K562 (cell line): ENCODE measurements around the gene KASH5. TPM values are rescaled to one million over a fixed set of nuclear protein-coding genes. Genes with fewer than 3 reads are reported as not detected.

ENCODE experiments used
- ADNP ChIP-seq: fragments of 200-800 bp; sonication (Bioruptor generic); IDR thresholded peaks from 2 replicates; pipeline ENCODE4 v1.6.1; 2016; ENCODE audit warnings: missing genetic modification characterization, missing compliant biosample characterization
- BCOR ChIP-seq: fragments of 450-650 bp; IDR thresholded peaks from 2 replicates; pipeline ENCODE4 v1.6.1; 2016
- E2F3 ChIP-seq: fragments of 250-450 bp; sonication (Bioruptor Pico); IDR thresholded peaks from 2 replicates; pipeline ENCODE4 v1.4.0; 2020; ENCODE audit warnings: mild to moderate bottlenecking
- EGR1 ChIP-seq: fragments of 450-650 bp; conservative IDR thresholded peaks from 2 replicates; pipeline ENCODE4 v1.6.1; 2017; ENCODE audit warnings: mild to moderate bottlenecking
- MEIS2 ChIP-seq: fragments of 450-650 bp; IDR thresholded peaks from 2 replicates; pipeline ENCODE4 v1.6.1; 2014; ENCODE audit warnings: mild to moderate bottlenecking; ENCODE audit not compliant: partially characterized antibody
- NFRKB ChIP-seq: fragments of 450-650 bp; IDR thresholded peaks from 2 replicates; pipeline ENCODE4 v1.6.1; 2016; ENCODE audit warnings: low read depth
- POLR2A ChIP-seq: fragments of 450-650 bp; conservative IDR thresholded peaks from 2 replicates; pipeline ENCODE4 v1.6.1; 2016
- POLR2G ChIP-seq: fragments of 200-400 bp; formaldehyde crosslinking; IDR thresholded peaks from 2 replicates; pipeline ENCODE4 v1.6.1; 2017; ENCODE audit warnings: low read depth, mild to moderate bottlenecking, antibody characterized with exemption, low read length, moderate library complexity
- STAT5B ChIP-seq: fragments of 250-450 bp; sonication (Bioruptor Pico); IDR thresholded peaks from 2 replicates; pipeline ENCODE4 v1.8.0; 2021; ENCODE audit warnings: mild to moderate bottlenecking, inconsistent platforms
- polyA plus RNA-seq, 8 experiments: library from polyadenylated mRNA; depleted of rRNA in 4 of 8; stranded (reverse) in 5 of 8; unstranded in 3 of 8; fragments of >200 nt; fragmentation: Nextera tagmentation in 2 of 8; fragmentation: Illumina TruSeq in 1 of 8; extraction: Ambion mirVana in 2 of 8; extraction: Trizol in 1 of 8; gene quantifications; 2 replicates each; pipeline versions ENCODE4 v1.2.1 to v1.2.3, GENCODE V29; 2011 to 2014; ENCODE audit warnings: inconsistent platforms in 1 of 8, missing spikeins in 1 of 8
- total RNA-seq, 7 experiments: library from RNA; depleted of rRNA in 6 of 7; stranded (reverse); fragments of >200 nt in 6 of 7; fragmentation: Illumina TruSeq in 2 of 7; extraction: Trizol in 2 of 7; gene quantifications; 2 replicates each; pipeline versions ENCODE4 v1.2.1 to v1.2.3, GENCODE V29; 2011 to 2021; ENCODE audit warnings: low replicate concordance in 1 of 7
- TF ChIP-seq, protein P1 (sequence below): fragments of 450-650 bp; IDR thresholded peaks from 2 replicates; pipeline ENCODE4 v1.6.1; 2016; ENCODE audit warnings: mild to moderate bottlenecking, moderate library complexity
- TF ChIP-seq, protein P2 (sequence below): fragments of 450-650 bp; IDR thresholded peaks from 2 replicates; pipeline ENCODE4 v1.6.1; 2017; ENCODE audit warnings: antibody characterized with exemption, mild to moderate bottlenecking
- TF ChIP-seq, protein P3 (sequence below): fragments of 450-650 bp; IDR thresholded peaks from 2 replicates; pipeline ENCODE4 v1.6.1; 2014; ENCODE audit warnings: low read depth, mild to moderate bottlenecking, moderate library complexity, borderline replicate concordance

KASH5 gene
- total and polyA plus RNA-seq, 9 of the 15 experiments (the other 6 are each of a cell fraction or from before 2014, with no cell fraction given), result 0.07 to 0.84 (median 0.34) TPM; not detected in 1

DNA sequence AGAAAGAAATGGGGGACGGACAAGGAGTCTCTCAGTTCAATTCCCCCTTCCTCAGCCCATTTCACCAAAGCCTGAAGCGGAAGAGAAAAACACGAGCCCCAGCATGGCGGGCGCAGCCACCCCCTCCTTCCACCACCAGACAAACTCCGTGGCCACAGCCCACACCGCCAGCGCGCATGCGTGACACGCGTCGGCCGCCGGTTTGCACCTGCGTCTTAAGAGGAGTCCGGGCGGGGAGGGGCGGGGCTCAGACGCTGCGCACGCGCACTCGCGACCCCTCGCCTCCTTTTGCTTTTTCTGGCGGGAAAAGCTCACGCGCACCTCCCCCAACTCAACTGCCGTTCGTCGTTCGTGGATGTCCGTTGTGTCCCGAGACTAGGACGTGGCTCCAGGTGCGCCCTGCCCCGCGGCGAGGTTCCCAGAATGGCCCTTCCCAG lies at the start of gene KASH5 (continued):
- TF ChIP-seq, protein P1, sequence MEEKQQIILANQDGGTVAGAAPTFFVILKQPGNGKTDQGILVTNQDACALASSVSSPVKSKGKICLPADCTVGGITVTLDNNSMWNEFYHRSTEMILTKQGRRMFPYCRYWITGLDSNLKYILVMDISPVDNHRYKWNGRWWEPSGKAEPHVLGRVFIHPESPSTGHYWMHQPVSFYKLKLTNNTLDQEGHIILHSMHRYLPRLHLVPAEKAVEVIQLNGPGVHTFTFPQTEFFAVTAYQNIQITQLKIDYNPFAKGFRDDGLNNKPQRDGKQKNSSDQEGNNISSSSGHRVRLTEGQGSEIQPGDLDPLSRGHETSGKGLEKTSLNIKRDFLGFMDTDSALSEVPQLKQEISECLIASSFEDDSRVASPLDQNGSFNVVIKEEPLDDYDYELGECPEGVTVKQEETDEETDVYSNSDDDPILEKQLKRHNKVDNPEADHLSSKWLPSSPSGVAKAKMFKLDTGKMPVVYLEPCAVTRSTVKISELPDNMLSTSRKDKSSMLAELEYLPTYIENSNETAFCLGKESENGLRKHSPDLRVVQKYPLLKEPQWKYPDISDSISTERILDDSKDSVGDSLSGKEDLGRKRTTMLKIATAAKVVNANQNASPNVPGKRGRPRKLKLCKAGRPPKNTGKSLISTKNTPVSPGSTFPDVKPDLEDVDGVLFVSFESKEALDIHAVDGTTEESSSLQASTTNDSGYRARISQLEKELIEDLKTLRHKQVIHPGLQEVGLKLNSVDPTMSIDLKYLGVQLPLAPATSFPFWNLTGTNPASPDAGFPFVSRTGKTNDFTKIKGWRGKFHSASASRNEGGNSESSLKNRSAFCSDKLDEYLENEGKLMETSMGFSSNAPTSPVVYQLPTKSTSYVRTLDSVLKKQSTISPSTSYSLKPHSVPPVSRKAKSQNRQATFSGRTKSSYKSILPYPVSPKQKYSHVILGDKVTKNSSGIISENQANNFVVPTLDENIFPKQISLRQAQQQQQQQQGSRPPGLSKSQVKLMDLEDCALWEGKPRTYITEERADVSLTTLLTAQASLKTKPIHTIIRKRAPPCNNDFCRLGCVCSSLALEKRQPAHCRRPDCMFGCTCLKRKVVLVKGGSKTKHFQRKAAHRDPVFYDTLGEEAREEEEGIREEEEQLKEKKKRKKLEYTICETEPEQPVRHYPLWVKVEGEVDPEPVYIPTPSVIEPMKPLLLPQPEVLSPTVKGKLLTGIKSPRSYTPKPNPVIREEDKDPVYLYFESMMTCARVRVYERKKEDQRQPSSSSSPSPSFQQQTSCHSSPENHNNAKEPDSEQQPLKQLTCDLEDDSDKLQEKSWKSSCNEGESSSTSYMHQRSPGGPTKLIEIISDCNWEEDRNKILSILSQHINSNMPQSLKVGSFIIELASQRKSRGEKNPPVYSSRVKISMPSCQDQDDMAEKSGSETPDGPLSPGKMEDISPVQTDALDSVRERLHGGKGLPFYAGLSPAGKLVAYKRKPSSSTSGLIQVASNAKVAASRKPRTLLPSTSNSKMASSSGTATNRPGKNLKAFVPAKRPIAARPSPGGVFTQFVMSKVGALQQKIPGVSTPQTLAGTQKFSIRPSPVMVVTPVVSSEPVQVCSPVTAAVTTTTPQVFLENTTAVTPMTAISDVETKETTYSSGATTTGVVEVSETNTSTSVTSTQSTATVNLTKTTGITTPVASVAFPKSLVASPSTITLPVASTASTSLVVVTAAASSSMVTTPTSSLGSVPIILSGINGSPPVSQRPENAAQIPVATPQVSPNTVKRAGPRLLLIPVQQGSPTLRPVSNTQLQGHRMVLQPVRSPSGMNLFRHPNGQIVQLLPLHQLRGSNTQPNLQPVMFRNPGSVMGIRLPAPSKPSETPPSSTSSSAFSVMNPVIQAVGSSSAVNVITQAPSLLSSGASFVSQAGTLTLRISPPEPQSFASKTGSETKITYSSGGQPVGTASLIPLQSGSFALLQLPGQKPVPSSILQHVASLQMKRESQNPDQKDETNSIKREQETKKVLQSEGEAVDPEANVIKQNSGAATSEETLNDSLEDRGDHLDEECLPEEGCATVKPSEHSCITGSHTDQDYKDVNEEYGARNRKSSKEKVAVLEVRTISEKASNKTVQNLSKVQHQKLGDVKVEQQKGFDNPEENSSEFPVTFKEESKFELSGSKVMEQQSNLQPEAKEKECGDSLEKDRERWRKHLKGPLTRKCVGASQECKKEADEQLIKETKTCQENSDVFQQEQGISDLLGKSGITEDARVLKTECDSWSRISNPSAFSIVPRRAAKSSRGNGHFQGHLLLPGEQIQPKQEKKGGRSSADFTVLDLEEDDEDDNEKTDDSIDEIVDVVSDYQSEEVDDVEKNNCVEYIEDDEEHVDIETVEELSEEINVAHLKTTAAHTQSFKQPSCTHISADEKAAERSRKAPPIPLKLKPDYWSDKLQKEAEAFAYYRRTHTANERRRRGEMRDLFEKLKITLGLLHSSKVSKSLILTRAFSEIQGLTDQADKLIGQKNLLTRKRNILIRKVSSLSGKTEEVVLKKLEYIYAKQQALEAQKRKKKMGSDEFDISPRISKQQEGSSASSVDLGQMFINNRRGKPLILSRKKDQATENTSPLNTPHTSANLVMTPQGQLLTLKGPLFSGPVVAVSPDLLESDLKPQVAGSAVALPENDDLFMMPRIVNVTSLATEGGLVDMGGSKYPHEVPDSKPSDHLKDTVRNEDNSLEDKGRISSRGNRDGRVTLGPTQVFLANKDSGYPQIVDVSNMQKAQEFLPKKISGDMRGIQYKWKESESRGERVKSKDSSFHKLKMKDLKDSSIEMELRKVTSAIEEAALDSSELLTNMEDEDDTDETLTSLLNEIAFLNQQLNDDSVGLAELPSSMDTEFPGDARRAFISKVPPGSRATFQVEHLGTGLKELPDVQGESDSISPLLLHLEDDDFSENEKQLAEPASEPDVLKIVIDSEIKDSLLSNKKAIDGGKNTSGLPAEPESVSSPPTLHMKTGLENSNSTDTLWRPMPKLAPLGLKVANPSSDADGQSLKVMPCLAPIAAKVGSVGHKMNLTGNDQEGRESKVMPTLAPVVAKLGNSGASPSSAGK, result peak; percentile 95
- TF ChIP-seq STAT5B (CRISPR knock-in tag) (no peak), POLR2A (peak; percentile 69), ADNP (tag) (peak; percentile 33; the same call in 1 of the 2 replicates), POLR2G (peak; percentile 71), NFRKB (0 out of 2 replicates have a peak, but pooled peaks have one; percentile 45), BCOR (no peak), E2F3 (CRISPR knock-in tag) (peak; percentile 91), MEIS2 (peak; percentile 74), EGR1 (peak; percentile 42)
- TF ChIP-seq, protein P2, sequence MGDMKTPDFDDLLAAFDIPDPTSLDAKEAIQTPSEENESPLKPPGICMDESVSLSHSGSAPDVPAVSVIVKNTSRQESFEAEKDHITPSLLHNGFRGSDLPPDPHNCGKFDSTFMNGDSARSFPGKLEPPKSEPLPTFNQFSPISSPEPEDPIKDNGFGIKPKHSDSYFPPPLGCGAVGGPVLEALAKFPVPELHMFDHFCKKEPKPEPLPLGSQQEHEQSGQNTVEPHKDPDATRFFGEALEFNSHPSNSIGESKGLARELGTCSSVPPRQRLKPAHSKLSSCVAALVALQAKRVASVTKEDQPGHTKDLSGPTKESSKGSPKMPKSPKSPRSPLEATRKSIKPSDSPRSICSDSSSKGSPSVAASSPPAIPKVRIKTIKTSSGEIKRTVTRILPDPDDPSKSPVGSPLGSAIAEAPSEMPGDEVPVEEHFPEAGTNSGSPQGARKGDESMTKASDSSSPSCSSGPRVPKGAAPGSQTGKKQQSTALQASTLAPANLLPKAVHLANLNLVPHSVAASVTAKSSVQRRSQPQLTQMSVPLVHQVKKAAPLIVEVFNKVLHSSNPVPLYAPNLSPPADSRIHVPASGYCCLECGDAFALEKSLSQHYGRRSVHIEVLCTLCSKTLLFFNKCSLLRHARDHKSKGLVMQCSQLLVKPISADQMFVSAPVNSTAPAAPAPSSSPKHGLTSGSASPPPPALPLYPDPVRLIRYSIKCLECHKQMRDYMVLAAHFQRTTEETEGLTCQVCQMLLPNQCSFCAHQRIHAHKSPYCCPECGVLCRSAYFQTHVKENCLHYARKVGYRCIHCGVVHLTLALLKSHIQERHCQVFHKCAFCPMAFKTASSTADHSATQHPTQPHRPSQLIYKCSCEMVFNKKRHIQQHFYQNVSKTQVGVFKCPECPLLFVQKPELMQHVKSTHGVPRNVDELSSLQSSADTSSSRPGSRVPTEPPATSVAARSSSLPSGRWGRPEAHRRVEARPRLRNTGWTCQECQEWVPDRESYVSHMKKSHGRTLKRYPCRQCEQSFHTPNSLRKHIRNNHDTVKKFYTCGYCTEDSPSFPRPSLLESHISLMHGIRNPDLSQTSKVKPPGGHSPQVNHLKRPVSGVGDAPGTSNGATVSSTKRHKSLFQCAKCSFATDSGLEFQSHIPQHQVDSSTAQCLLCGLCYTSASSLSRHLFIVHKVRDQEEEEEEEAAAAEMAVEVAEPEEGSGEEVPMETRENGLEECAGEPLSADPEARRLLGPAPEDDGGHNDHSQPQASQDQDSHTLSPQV, result 0 out of 2 replicates have a peak, but pooled peaks have one; percentile 65
- TF ChIP-seq, protein P3, sequence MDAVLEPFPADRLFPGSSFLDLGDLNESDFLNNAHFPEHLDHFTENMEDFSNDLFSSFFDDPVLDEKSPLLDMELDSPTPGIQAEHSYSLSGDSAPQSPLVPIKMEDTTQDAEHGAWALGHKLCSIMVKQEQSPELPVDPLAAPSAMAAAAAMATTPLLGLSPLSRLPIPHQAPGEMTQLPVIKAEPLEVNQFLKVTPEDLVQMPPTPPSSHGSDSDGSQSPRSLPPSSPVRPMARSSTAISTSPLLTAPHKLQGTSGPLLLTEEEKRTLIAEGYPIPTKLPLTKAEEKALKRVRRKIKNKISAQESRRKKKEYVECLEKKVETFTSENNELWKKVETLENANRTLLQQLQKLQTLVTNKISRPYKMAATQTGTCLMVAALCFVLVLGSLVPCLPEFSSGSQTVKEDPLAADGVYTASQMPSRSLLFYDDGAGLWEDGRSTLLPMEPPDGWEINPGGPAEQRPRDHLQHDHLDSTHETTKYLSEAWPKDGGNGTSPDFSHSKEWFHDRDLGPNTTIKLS, result no peak
